Caco-2 (cell line): Measurements from ENCODE around the gene ME3. TPM values are rescaled to one million over a fixed set of nuclear protein-coding genes. Genes with fewer than 3 reads are reported as not detected.

Experiments
- BruUV-seq: library from RNA; stranded (reverse); fragments of 400-500 nt; replicated peaks from 2 replicates; lab custom pipeline; 2021; lab: Mats Ljungman, UMichigan
- CTCF ChIA-PET: fragments of 300-600 bp; sonication (Branson Sonifier 250); formaldehyde crosslinking; loops from one replicate; lab custom pipeline; 2022; ENCODE audit warnings: antibody characterized with exemption; lab: Charles Lee
- POLR2A ChIA-PET: fragments of 300-600 bp; sonication (Branson Sonifier 250); formaldehyde crosslinking; loops from one replicate; lab custom pipeline; 2022; ENCODE audit warnings: antibody characterized with exemption; lab: Charles Lee
- DNase-seq, 2 experiments: peaks; one replicate each; pipeline versions ENCODE4 v3.0.0 to v3.0.0-alpha.2; 2020 to 2022
- H3K27me3 ChIP-seq: replicated peaks from 2 replicates; pipeline ENCODE4 v1.6.0; 2011; ENCODE audit warnings: low read length; ENCODE audit not compliant: control insufficient read depth, insufficient read depth
- H3K36me3 ChIP-seq: 2 replicates; pipeline ENCODE4 v1.5.1; 2011; ENCODE audit warnings: low read length; ENCODE audit not compliant: control insufficient read depth, insufficient read depth
- H3K4me1 ChIP-seq: fragments of 250-450 bp; sonication (Bioruptor Pico); 2 replicates; pipeline ENCODE4 v1.5.1; 2020; ENCODE audit warnings: mild to moderate bottlenecking
- H3K4me3 ChIP-seq: 2 replicates; pipeline ENCODE4 v1.5.1; 2011; ENCODE audit warnings: low read depth, mild to moderate bottlenecking, control low read depth, low read length
- H3K9me3 ChIP-seq: fragments of 250-450 bp; sonication (Bioruptor Pico); 2 replicates; pipeline ENCODE4 v1.5.1; 2020; ENCODE audit warnings: mild to moderate bottlenecking, moderate library complexity
- H3K27ac Mint-ChIP-seq: one replicate; pipeline ENCODE4 v1.8.0; 2022; ENCODE audit warnings: mixed read lengths; ENCODE audit not compliant: unreplicated experiment
- H3K27me3 Mint-ChIP-seq: one replicate; pipeline ENCODE4 v1.8.0; 2022; ENCODE audit warnings: mixed read lengths; ENCODE audit not compliant: insufficient read depth, unreplicated experiment
- H3K36me3 Mint-ChIP-seq: one replicate; pipeline ENCODE4 v1.8.0; 2022; ENCODE audit warnings: mild to moderate bottlenecking, mixed read lengths; ENCODE audit not compliant: insufficient read depth, unreplicated experiment
- H3K4me1 Mint-ChIP-seq: one replicate; pipeline ENCODE4 v1.8.0; 2022; ENCODE audit warnings: low read depth, mixed read lengths; ENCODE audit not compliant: unreplicated experiment
- H3K4me3 Mint-ChIP-seq: one replicate; pipeline ENCODE4 v1.8.0; 2022; ENCODE audit warnings: mild to moderate bottlenecking, moderate library complexity, mixed read lengths; ENCODE audit not compliant: unreplicated experiment
- H3K9me3 Mint-ChIP-seq: one replicate; pipeline ENCODE4 v1.8.0; 2022; ENCODE audit warnings: mixed read lengths; ENCODE audit not compliant: unreplicated experiment
- intact Hi-C: fragments of 100-400 bp; cut with micrococcal nuclease; formaldehyde crosslinking; loops from one replicate; pipeline ENCODE4 v1.10.0; 2022; ENCODE audit not compliant: unreplicated experiment
- total RNA-seq: library from RNA; stranded (reverse); gene quantifications from 2 replicates; pipeline ENCODE4 v1.2.3, GENCODE V29; 2022
- TF ChIP-seq, protein P1 (sequence below), 2 experiments: fragments of 200-600 bp in 1 of 2; IDR thresholded peaks; 1 replicate in 1 of 2; 2 replicates in 1 of 2; pipeline versions ENCODE4 v1.5.1 to v1.8.0; 2011 to 2022; ENCODE audit warnings: antibody characterized with exemption in 1 of 2, control low read depth in 1 of 2, inconsistent platforms in 1 of 2, low read depth in 1 of 2, low read length in 1 of 2, mild to moderate bottlenecking in 1 of 2, moderate library complexity in 1 of 2; ENCODE audit not compliant: insufficient read depth in 1 of 2, severe bottlenecking in 1 of 2, unreplicated experiment in 1 of 2

The ME3 gene
- total RNA-seq, 1 experiment from 2014 or later, result 32.8 TPM

DNA sequence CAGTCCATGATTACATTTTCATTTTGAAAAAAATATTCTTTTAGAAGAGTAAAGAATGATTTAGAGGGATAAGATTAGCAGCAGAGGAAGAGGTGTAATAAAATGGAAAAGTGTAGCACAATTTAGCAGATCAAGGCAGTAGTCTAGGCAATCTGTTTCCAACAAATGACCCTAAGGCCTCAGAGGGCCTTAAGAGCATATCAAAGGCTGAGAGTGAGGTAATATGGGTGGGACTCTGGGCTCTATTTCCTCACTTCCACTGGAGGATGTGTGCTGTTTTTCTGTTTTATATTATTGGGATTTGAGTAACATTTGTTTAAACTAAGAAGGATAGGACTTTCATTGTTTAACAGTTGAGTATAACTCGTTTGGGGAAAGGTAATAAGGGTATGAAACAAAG is 269.0 kb downstream of the ME3 start:
- Histone ChIP-seq H3K27me3 (no peaks in the 10 kb centered on the region), H3K36me3 (no peaks in the 10 kb centered on the region), H3K9me3 (no peaks in the 10 kb centered on the region), H3K4me1 (no peaks in the 10 kb centered on the region), H3K4me3 (no peak overlapping the region)
- ChIA-PET CTCF (no interaction called here), POLR2A (no interaction called here)
- DNase-seq, result no peak
- Mint-ChIP-seq H3K36me3 (no peaks in the 10 kb centered on the region), H3K4me1 (no peaks in the 10 kb centered on the region), H3K27me3 (no peaks in the 10 kb centered on the region), H3K27ac (no peak overlapping the region), H3K4me3 (no peak overlapping the region), H3K9me3 (peaks cover 10% of the 10 kb centered on the region)
- BruUV-seq, result no TSS peak
- intact Hi-C loops, result no loop called here
- TF ChIP-seq, protein P1, sequence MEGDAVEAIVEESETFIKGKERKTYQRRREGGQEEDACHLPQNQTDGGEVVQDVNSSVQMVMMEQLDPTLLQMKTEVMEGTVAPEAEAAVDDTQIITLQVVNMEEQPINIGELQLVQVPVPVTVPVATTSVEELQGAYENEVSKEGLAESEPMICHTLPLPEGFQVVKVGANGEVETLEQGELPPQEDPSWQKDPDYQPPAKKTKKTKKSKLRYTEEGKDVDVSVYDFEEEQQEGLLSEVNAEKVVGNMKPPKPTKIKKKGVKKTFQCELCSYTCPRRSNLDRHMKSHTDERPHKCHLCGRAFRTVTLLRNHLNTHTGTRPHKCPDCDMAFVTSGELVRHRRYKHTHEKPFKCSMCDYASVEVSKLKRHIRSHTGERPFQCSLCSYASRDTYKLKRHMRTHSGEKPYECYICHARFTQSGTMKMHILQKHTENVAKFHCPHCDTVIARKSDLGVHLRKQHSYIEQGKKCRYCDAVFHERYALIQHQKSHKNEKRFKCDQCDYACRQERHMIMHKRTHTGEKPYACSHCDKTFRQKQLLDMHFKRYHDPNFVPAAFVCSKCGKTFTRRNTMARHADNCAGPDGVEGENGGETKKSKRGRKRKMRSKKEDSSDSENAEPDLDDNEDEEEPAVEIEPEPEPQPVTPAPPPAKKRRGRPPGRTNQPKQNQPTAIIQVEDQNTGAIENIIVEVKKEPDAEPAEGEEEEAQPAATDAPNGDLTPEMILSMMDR (IDR thresholded peaks at IDR 0.05; ENCODE audit: insufficient read depth in 1 of 2, low read depth in 1 of 2, low read length in 1 of 2, severe bottlenecking in 1 of 2, unreplicated experiment in 1 of 2), result no peak

DNA sequence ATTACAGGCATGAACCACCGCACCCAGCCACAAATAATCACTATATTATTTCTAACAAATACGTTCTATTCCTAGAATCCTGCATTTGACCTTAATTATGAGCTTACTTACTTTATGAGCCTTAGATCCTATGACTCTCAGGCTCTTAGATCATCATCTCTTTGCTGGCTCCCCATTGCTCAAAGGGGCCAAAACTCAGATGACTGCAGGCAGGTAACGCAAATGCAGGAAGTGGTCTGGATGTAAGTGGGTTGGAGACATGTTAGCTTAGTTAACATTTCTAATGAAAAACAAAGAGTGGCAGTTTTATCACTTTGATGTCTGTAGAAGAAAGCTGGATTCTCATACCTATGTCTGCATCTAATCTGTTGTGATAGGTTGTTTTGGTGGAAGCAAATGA is 274.3 kb downstream of the ME3 start:
- Mint-ChIP-seq H3K9me3 (peaks cover 10% of the 10 kb centered on the region), H3K4me3 (no peak overlapping the region), H3K36me3 (no peaks in the 10 kb centered on the region), H3K4me1 (no peaks in the 10 kb centered on the region), H3K27me3 (no peaks in the 10 kb centered on the region), H3K27ac (no peak overlapping the region)
- H3K27me3 ChIP-seq, result no peaks in the 10 kb centered on the region
- ChIA-PET POLR2A (interaction anchor here (0.5 kb wide), 1 partner anchor 308 kb away, joined by 5 read pairs; no protein-coding TSS in a partner anchor), CTCF (interaction anchor here (0.8 to 1.3 kb wide), 3 partner anchors 12 to 37 kb away, joined by 3 read pairs; no protein-coding TSS in a partner anchor)
- BruUV-seq, result no TSS peak
- TF ChIP-seq, protein P1 (IDR thresholded peaks at IDR 0.05; ENCODE audit: insufficient read depth in 1 of 2, low read depth in 1 of 2, low read length in 1 of 2, severe bottlenecking in 1 of 2, unreplicated experiment in 1 of 2), result no peak
- no peaks in the 10 kb centered on the region for H3K36me3 ChIP-seq
- DNase-seq, result no peak
- H3K4me1 ChIP-seq, result no peaks in the 10 kb centered on the region
- intact Hi-C loops, result no loop called here
- no peaks in the 10 kb centered on the region for H3K9me3 ChIP-seq
- no peak overlapping the region for H3K4me3 ChIP-seq

DNA sequence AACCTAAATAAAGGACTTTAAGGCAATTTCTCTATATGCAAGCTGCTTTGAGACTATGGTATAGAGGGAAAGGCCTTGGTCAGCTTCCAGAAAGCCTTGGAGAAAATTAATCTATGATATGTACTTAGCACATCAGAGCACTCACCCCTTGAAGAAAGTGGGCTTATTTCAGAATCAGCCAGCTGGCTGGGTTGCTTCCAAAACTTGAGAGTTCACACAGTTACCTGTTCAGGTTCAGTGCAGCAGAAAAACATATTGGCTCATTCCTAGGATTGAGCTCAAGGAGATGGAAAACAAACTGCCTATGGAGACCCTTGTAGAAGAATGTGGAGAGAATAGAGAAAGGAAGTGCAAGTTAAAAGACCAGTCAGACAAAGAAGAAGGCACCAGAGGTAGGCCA is 275.1 kb downstream of the ME3 start:
- Mint-ChIP-seq H3K36me3 (no peaks in the 10 kb centered on the region), H3K9me3 (peaks cover 10% of the 10 kb centered on the region), H3K4me1 (no peaks in the 10 kb centered on the region), H3K27ac (no peak overlapping the region), H3K27me3 (no peaks in the 10 kb centered on the region), H3K4me3 (no peak overlapping the region)
- intact Hi-C loops, result no loop called here
- Histone ChIP-seq H3K4me1 (no peaks in the 10 kb centered on the region), H3K27me3 (no peaks in the 10 kb centered on the region), H3K4me3 (no peak overlapping the region), H3K36me3 (no peaks in the 10 kb centered on the region), H3K9me3 (no peaks in the 10 kb centered on the region)
- ChIA-PET CTCF (interaction anchor here (0.8 to 1.3 kb wide), 3 partner anchors 11 to 36 kb away, joined by 3 read pairs; no protein-coding TSS in a partner anchor), POLR2A (no interaction called here)
- BruUV-seq, result no TSS peak
- DNase-seq, result no peak
- TF ChIP-seq, protein P1 (IDR thresholded peaks at IDR 0.05; ENCODE audit: insufficient read depth in 1 of 2, low read depth in 1 of 2, low read length in 1 of 2, severe bottlenecking in 1 of 2, unreplicated experiment in 1 of 2), result no peak
